Tibial nerve (tissue), 4 donors: ENCODE measurements around the gene CENPI.
"Not testable (repeated sequence)": the region's sequence is repeated elsewhere in the genome, so short reads cannot be mapped to it uniquely, and the experiment has no call there.

Experiments used
- EP300 ChIP-seq, 2 donors: sonication (generic); formaldehyde crosslinking; IDR thresholded peaks; one replicate each; pipeline ENCODE4 v1.6.1; 2017; ENCODE audit warnings: antibody characterized with exemption in 2 of 2, mild to moderate bottlenecking in 1 of 2
- POLR2A ChIP-seq, 2 donors: fragments of 450-650 bp; IDR thresholded peaks; one replicate each; pipeline ENCODE4 v1.6.1; 2017; ENCODE audit warnings: antibody characterized with exemption in 2 of 2, mild to moderate bottlenecking in 2 of 2, moderate library complexity in 2 of 2
- TF ChIP-seq, protein P1 (sequence below), 5 experiments: fragments of 200-600 bp in 3 of 5; fragments of 450-650 bp in 2 of 5; sonication (generic) in 3 of 5; IDR thresholded peaks; one replicate each; pipeline ENCODE4 v1.5.1; 2016 to 2019; ENCODE audit warnings: antibody characterized with exemption in 5 of 5, mild to moderate bottlenecking in 3 of 5, moderate library complexity in 2 of 5

DNA sequence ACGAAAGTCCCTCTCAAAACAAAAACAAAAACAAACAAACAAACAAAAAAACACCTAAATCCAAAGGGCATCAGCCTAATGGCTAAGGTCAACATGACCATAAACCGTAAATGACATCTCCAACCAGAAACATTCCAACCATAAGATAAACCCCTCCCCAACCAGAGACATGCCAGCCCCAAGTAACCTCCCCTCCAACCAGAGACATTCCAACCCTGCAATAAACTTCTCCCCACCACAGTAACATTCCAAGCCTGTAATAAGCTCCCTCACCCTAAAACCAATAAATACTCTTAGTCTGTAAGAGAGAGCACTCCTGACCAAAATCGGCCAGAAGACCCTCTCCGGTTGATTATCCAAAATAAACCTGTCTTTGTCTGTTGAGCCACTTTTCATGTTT, 41.5 kb upstream of the CENPI start:
- TF ChIP-seq, protein P1, sequence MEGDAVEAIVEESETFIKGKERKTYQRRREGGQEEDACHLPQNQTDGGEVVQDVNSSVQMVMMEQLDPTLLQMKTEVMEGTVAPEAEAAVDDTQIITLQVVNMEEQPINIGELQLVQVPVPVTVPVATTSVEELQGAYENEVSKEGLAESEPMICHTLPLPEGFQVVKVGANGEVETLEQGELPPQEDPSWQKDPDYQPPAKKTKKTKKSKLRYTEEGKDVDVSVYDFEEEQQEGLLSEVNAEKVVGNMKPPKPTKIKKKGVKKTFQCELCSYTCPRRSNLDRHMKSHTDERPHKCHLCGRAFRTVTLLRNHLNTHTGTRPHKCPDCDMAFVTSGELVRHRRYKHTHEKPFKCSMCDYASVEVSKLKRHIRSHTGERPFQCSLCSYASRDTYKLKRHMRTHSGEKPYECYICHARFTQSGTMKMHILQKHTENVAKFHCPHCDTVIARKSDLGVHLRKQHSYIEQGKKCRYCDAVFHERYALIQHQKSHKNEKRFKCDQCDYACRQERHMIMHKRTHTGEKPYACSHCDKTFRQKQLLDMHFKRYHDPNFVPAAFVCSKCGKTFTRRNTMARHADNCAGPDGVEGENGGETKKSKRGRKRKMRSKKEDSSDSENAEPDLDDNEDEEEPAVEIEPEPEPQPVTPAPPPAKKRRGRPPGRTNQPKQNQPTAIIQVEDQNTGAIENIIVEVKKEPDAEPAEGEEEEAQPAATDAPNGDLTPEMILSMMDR (IDR thresholded peaks at IDR 0.05), result not testable (repeated sequence)
- TF ChIP-seq POLR2A, EP300 (IDR thresholded peaks at IDR 0.05): not testable (repeated sequence)
